KMS-11 (cell line): Measurements from ENCODE around the gene TTL.

Source experiments
- H2AFZ ChIP-seq: fragments of 200-600 bp; sonication (generic); 2 replicates; pipeline ENCODE4 v1.6.1; 2016; ENCODE audit warnings: antibody characterized with exemption, mixed run types, low read depth
- H3K27ac ChIP-seq: fragments of 200-600 bp; sonication (generic); 2 replicates; pipeline ENCODE4 v1.6.1; 2016; ENCODE audit warnings: mild to moderate bottlenecking, mixed run types
- H3K27me3 ChIP-seq: fragments of 200-600 bp; sonication (generic); 2 replicates; pipeline ENCODE4 v1.6.1; 2017; ENCODE audit warnings: mild to moderate bottlenecking, low read depth, mixed run types, moderate library complexity; ENCODE audit not compliant: insufficient read depth
- H3K36me3 ChIP-seq: fragments of 200-600 bp; sonication (generic); 2 replicates; pipeline ENCODE4 v1.6.1; 2017; ENCODE audit warnings: mild to moderate bottlenecking, mixed run types; ENCODE audit not compliant: insufficient read depth
- H3K4me1 ChIP-seq: fragments of 200-600 bp; sonication (generic); 2 replicates; pipeline ENCODE4 v1.6.1; 2016; ENCODE audit warnings: mild to moderate bottlenecking, low read depth, mixed run types; ENCODE audit not compliant: poor library complexity, severe bottlenecking
- H3K4me2 ChIP-seq: fragments of 200-600 bp; sonication (generic); 2 replicates; pipeline ENCODE4 v1.7.0; 2016; ENCODE audit warnings: mild to moderate bottlenecking, mixed run types
- H3K4me3 ChIP-seq: fragments of 200-600 bp; sonication (generic); IDR thresholded peaks from 2 replicates; pipeline ENCODE4 v1.6.1; 2017; ENCODE audit warnings: low read depth, low read length, mixed read lengths; ENCODE audit not compliant: insufficient read depth
- H3K79me2 ChIP-seq: fragments of 200-600 bp; sonication (generic); 2 replicates; pipeline ENCODE4 v1.6.1; 2016; ENCODE audit warnings: low read depth, mixed run types; ENCODE audit not compliant: insufficient read depth
- H3K9ac ChIP-seq: fragments of 200-600 bp; sonication (generic); 2 replicates; pipeline ENCODE4 v1.6.1; 2016; ENCODE audit warnings: mild to moderate bottlenecking, mixed run types
- H4K20me1 ChIP-seq: fragments of 200-600 bp; sonication (generic); 2 replicates; pipeline ENCODE4 v1.6.1; 2016; ENCODE audit warnings: mild to moderate bottlenecking, mixed run types; ENCODE audit not compliant: insufficient read depth
- TF ChIP-seq, protein P1 (sequence below): fragments of 200-600 bp; sonication (generic); conservative IDR thresholded peaks from 2 replicates; pipeline ENCODE4 v1.6.1; 2017; ENCODE audit warnings: low read depth, mild to moderate bottlenecking, antibody characterized with exemption, low read length, moderate library complexity, mixed read lengths

Gene TTL

DNA sequence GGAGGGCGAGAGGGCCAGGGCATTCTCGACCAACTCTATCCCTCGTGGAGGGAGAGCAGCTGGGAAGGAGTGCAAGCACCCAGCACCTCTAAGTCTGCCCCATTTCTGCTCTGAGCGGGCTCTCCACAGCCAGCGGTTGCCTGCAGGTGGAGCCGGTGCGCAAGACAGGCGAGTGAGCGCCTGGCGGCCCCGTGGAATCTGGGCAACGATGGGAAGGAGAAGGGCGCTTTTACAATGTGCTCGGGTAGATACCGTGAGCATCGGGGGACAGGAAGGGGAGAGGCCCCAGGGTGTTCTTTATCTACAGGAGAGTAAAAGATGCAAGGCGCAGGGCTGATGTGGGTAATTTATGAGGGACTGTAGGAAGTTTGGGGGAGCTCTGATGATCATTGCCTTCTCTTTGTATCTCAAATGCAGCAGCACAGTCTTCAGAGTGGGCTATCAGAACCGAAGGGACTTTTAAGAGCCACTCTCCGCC lies 867 bp upstream of the TTL start:
- H3K27ac ChIP-seq = peak overlapping the region; percentile 62
- peak overlapping the region; percentile 41; the same call in 1 of the 2 replicates for H3K9ac ChIP-seq
- H3K4me2 ChIP-seq = peak overlapping the region; percentile 72
- H3K27me3 ChIP-seq = no peaks in the 10 kb centered on the region
- H3K4me1 ChIP-seq = peaks cover 12% of the 10 kb centered on the region
- TF ChIP-seq, protein P1, sequence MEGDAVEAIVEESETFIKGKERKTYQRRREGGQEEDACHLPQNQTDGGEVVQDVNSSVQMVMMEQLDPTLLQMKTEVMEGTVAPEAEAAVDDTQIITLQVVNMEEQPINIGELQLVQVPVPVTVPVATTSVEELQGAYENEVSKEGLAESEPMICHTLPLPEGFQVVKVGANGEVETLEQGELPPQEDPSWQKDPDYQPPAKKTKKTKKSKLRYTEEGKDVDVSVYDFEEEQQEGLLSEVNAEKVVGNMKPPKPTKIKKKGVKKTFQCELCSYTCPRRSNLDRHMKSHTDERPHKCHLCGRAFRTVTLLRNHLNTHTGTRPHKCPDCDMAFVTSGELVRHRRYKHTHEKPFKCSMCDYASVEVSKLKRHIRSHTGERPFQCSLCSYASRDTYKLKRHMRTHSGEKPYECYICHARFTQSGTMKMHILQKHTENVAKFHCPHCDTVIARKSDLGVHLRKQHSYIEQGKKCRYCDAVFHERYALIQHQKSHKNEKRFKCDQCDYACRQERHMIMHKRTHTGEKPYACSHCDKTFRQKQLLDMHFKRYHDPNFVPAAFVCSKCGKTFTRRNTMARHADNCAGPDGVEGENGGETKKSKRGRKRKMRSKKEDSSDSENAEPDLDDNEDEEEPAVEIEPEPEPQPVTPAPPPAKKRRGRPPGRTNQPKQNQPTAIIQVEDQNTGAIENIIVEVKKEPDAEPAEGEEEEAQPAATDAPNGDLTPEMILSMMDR = peak; percentile 36; the same call in 1 of the 2 replicates
- H3K4me3 ChIP-seq = no peak overlapping the region
- no peaks in the 10 kb centered on the region for H4K20me1 ChIP-seq
- H3K79me2 ChIP-seq = no peaks in the 10 kb centered on the region
- H2AFZ ChIP-seq = peak overlapping the region; percentile 89
- H3K36me3 ChIP-seq = no peaks in the 10 kb centered on the region

DNA sequence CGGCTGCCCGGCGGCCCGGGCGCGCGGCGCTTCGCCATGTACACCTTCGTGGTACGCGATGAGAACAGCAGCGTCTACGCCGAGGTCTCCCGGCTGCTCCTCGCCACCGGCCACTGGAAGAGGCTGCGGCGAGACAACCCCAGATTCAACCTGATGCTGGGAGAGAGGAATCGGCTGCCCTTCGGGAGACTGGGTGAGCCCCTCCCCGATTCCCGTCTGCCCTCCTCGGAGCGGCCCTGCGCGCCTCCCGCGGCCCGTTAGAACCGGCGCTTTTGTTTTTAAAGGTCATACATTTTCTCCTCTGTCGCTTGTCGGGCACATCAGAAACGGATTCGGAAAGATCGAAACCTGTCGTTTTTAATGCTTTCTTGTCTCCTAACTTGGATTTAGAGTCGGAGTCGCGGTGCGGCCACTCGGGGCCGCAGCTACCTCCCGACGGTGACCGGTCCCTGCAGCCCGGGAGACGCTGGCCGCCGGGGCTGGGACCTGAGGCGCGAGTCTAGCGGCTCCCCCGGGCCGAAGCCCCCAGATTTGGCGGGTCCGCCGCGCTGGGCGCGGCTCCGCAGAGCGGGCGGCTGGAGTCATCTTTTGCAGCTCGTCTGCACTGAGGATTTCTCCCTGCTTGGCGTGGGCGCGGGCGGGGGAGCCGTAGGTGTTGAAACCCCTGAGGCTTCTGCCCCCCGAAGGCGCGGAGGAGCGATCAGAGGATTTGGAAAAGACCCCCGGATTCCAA lies 519 bp downstream of the TTL start:
- Histone ChIP-seq H3K4me3 (no peak overlapping the region), H3K79me2 (no peaks in the 10 kb centered on the region), H2AFZ (peak overlapping the region; percentile 69)

DNA sequence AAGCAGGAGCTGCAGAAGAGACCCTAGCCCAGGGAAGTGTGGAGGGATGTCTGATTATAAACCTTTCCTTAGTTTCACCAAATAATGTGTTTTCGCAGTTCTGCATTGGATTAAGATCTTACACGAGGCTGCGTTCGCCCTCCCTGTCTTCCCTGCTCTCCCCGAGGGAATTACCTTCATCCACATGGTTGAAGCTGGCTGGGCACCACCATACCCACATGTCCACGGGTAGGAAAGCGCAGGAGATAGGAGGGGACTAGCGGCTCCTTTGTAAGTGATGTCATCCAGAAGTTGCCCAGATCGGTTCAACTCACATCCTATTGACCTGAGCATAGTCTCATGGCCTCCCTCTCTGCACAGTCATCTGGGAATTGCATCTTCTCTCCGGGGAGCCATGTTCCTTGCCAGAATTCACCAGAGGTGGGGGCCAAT lies 1.1 kb downstream of the TTL start:
- no peaks in the 10 kb centered on the region for H3K27me3 ChIP-seq
- no peaks in the 10 kb centered on the region for H3K36me3 ChIP-seq
- peak overlapping the region; percentile 50; the same call in 1 of the 2 replicates for H3K9ac ChIP-seq
- peak overlapping the region; percentile 44; the same call in 1 of the 2 replicates for H3K27ac ChIP-seq
- TF ChIP-seq, protein P1 = no peak
- H3K4me2 ChIP-seq = peak overlapping the region; percentile 66
- H2AFZ ChIP-seq = peak overlapping the region; percentile 69
- no peak overlapping the region for H3K4me3 ChIP-seq
- no peaks in the 10 kb centered on the region for H4K20me1 ChIP-seq
- peaks cover 12% of the 10 kb centered on the region for H3K4me1 ChIP-seq
- no peaks in the 10 kb centered on the region for H3K79me2 ChIP-seq

More for the DNA sequence above, 519 bp downstream of the TTL start:
- peaks cover 12% of the 10 kb centered on the region for H3K4me1 ChIP-seq
- H3K27me3 ChIP-seq = no peaks in the 10 kb centered on the region
- TF ChIP-seq, protein P1 = no peak
- no peaks in the 10 kb centered on the region for H4K20me1 ChIP-seq
- peak overlapping the region; percentile 50 for H3K9ac ChIP-seq
- peak overlapping the region; percentile 44 for H3K27ac ChIP-seq
- no peaks in the 10 kb centered on the region for H3K36me3 ChIP-seq
- H3K4me2 ChIP-seq = peak overlapping the region; percentile 66

DNA sequence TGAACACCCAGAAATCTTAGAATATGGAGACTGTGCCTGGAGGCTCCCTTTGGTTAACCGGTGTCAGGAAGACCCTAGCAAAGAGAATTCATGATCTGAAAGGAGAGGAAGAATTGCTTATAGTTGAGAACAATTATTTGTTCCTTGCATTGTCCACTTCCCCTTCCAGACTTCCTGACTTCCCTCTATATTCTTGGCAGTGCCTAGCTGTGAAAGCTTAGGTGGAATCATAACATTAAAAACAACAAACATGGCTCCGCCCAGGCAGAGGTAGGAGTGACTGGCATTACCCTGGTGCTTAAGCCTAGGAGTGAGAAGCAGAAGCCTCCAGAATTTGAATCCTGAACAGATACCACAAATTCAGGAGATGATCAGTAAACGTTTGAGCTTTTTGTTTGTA lies 1.9 kb downstream of the TTL start:
- no peak overlapping the region for H3K4me3 ChIP-seq
- peaks cover 12% of the 10 kb centered on the region for H3K4me1 ChIP-seq
- peak overlapping the region; percentile 66 for H3K4me2 ChIP-seq
- no peak overlapping the region for H2AFZ ChIP-seq
- H3K79me2 ChIP-seq = no peaks in the 10 kb centered on the region
- TF ChIP-seq, protein P1 = no peak
- no peaks in the 10 kb centered on the region for H3K27me3 ChIP-seq
- no peak overlapping the region for H3K9ac ChIP-seq
- no peaks in the 10 kb centered on the region for H3K36me3 ChIP-seq
- no peak overlapping the region for H3K27ac ChIP-seq
- H4K20me1 ChIP-seq = no peaks in the 10 kb centered on the region
